Measurements from ENCODE around the gene CRHR1.

GRCh38 chr17:45780921-45781320 lies 3.2 kb upstream of the CRHR1 start:
- TF ChIP-seq CTCF (IDR thresholded peaks at IDR 0.05) (no peak), POLR2A (IDR thresholded peaks at IDR 0.05) (no peak)
